Liver (tissue), 9 donors: ENCODE results near the gene SCAI. TPM values are rescaled to one million over a fixed set of nuclear protein-coding genes. Genes with fewer than 3 reads are reported as not detected.
"Not testable (repeated sequence)": the region's sequence is repeated elsewhere in the genome, so short reads cannot be mapped to it uniquely, and the experiment has no call there.

Source experiments
- DNase-seq: peaks from one replicate; pipeline ENCODE4 v3.0.0-alpha.2; 2017; ENCODE audit warnings: low spot score
- H3K27ac ChIP-seq, 2 donors: one replicate each; pipeline ENCODE4 v1.7.0; 2013; ENCODE audit warnings: inconsistent platforms in 2 of 2, low read length in 2 of 2, control low read depth in 1 of 2, low read depth in 1 of 2, mild to moderate bottlenecking in 1 of 2
- H3K27me3 ChIP-seq, 4 donors: one replicate each; pipeline versions ENCODE4 v1.6.1 to v1.7.0; 2013; ENCODE audit warnings: low read length in 3 of 4, inconsistent platforms in 1 of 4, mild to moderate bottlenecking in 1 of 4, moderate library complexity in 1 of 4; ENCODE audit not compliant: control insufficient read depth in 4 of 4, insufficient read depth in 4 of 4
- H3K36me3 ChIP-seq, 4 donors: one replicate each; pipeline versions ENCODE4 v1.6.1 to v1.7.0; 2013; ENCODE audit warnings: low read length in 3 of 4, mild to moderate bottlenecking in 3 of 4, low read depth in 1 of 4, moderate library complexity in 1 of 4; ENCODE audit not compliant: control insufficient read depth in 4 of 4, insufficient read depth in 3 of 4
- H3K4me1 ChIP-seq, 4 donors: one replicate each; pipeline versions ENCODE4 v1.6.1 to v1.7.0; 2013; ENCODE audit warnings: low read length in 3 of 4, mild to moderate bottlenecking in 3 of 4, moderate library complexity in 1 of 4; ENCODE audit not compliant: control insufficient read depth in 4 of 4, insufficient read depth in 4 of 4
- H3K4me3 ChIP-seq, 3 donors: one replicate each; pipeline versions ENCODE4 v1.6.1 to v1.7.0; 2013; ENCODE audit warnings: low read length in 3 of 3, control low read depth in 1 of 3, low read depth in 1 of 3, mild to moderate bottlenecking in 1 of 3
- H3K9ac ChIP-seq, 2 donors: one replicate each; pipeline ENCODE4 v1.7.0; 2013; ENCODE audit warnings: low read length in 2 of 2, mild to moderate bottlenecking in 2 of 2, moderate library complexity in 2 of 2, control low read depth in 1 of 2, low read depth in 1 of 2
- H3K9me3 ChIP-seq, 4 donors: one replicate each; pipeline versions ENCODE4 v1.6.1 to v1.7.0; 2013; ENCODE audit warnings: low read length in 3 of 4; ENCODE audit not compliant: control insufficient read depth in 4 of 4
- REST ChIP-seq: IDR thresholded peaks from 2 replicates; pipeline ENCODE4 v1.6.1; 2016; ENCODE audit warnings: antibody characterized with exemption, mild to moderate bottlenecking
- TAF1 ChIP-seq: conservative IDR thresholded peaks from 2 replicates; pipeline ENCODE4 v1.6.1; 2016; ENCODE audit warnings: antibody characterized with exemption, mild to moderate bottlenecking
- YY1 ChIP-seq: IDR thresholded peaks from 2 replicates; pipeline ENCODE4 v1.6.1; 2016; ENCODE audit warnings: antibody characterized with exemption, mild to moderate bottlenecking
- ZBTB33 ChIP-seq: IDR thresholded peaks from 2 replicates; pipeline ENCODE4 v1.6.1; 2016; ENCODE audit warnings: antibody characterized with exemption
- WGBS: extraction: QIAGEN DNeasy Blood & Tissue Kit; methylation state at CpG from one replicate; pipeline ENCODE4 v1.1.7; 2013; 5-methylcytosine and 5-hydroxymethylcytosine counted together
- polyA plus RNA-seq, 2 donors: library from polyadenylated mRNA; stranded (reverse) in 1 of 2; unstranded in 1 of 2; fragments of 200-250 nt in 1 of 2; fragments of >200 nt in 1 of 2; fragmentation: Nextera tagmentation in 1 of 2; extraction: Ambion mirVana in 1 of 2; gene quantifications; one replicate each; pipeline versions ENCODE4 v1.2.1 to v1.2.3, GENCODE V29; 2013 to 2015
- total RNA-seq, 2 donors: library from RNA; depleted of rRNA; stranded (reverse); fragments of >200 nt; gene quantifications; one replicate each; pipeline ENCODE4 v1.2.3, GENCODE V29; 2014
- donor health status: healthy.
- donor health status: healthy.
- donor health status: healthy.
- donor health status: healthy.
- donor health status: healthy.

SCAI gene
- total and polyA plus RNA-seq, 4 donors: 0.24 to 5.3 (median 1.6) TPM

GRCh38 chr9:125024917-125025316, 118.4 kb downstream of the SCAI start:
- DNase-seq: no peak
- no peaks in the 10 kb centered on the region for H3K9me3 ChIP-seq
- no peaks in the 10 kb centered on the region for H3K27me3 ChIP-seq
- no peak overlapping the region for H3K4me3 ChIP-seq
- H3K4me1 ChIP-seq: peaks cover 0 to 10% (median 2%) of the 10 kb centered on the region in 4 donors
- peaks cover 0 to 3% (median 3%) of the 10 kb centered on the region in 4 donors for H3K36me3 ChIP-seq
- TF ChIP-seq ZBTB33: no peak
- TF ChIP-seq REST: no peak
- TF ChIP-seq YY1: no peak
- WGBS: 90% methylated on average over 1 of the region's 1 CpG
- no peak overlapping the region for H3K9ac ChIP-seq
- H3K27ac ChIP-seq: no peak overlapping the region

GRCh38 chr9:125021069-125021468, 122.3 kb downstream of the SCAI start:
- H3K36me3 ChIP-seq: peaks cover 0 to 5% (median 3%) of the 10 kb centered on the region in 4 donors
- no peak overlapping the region for H3K27ac ChIP-seq
- H3K9me3 ChIP-seq: no peaks in the 10 kb centered on the region
- no peaks in the 10 kb centered on the region for H3K4me1 ChIP-seq
- H3K27me3 ChIP-seq: no peaks in the 10 kb centered on the region
- H3K4me3 ChIP-seq: no peak overlapping the region
- H3K9ac ChIP-seq: no peak overlapping the region
- DNase-seq: no peak
- 96% methylated on average over 4 of the region's 4 CpGs for WGBS
- TF ChIP-seq TAF1 (no peak), ZBTB33 (no peak)

GRCh38 chr9:125015655-125016054, 127.7 kb downstream of the SCAI start:
- WGBS: 87% methylated on average over 5 of the region's 5 CpGs
- not testable (repeated sequence) for H3K4me3 ChIP-seq

GRCh38 chr9:125012013-125012412, 131.3 kb downstream of the SCAI start:
- not testable (repeated sequence) for H3K27me3 ChIP-seq, DNase-seq, H3K9me3 ChIP-seq, H3K27ac ChIP-seq, H3K4me1 ChIP-seq, H3K4me3 ChIP-seq, H3K9ac ChIP-seq, H3K36me3 ChIP-seq
- WGBS: 100% methylated on average over 4 of the region's 4 CpGs

More at GRCh38 chr9:125015655-125016054, 127.7 kb downstream of the SCAI start:
- H3K27ac ChIP-seq, H3K9ac ChIP-seq, H3K9me3 ChIP-seq, H3K36me3 ChIP-seq, H3K27me3 ChIP-seq, DNase-seq, H3K4me1 ChIP-seq: not testable (repeated sequence)
